MM.1S (cell line): ENCODE data around the gene USP54.

Experiments
- DNase-seq: peaks from one replicate; pipeline ENCODE4 v3.0.0-alpha.2; 2015
- H2AFZ ChIP-seq: fragments of 300-600 bp; sonication (generic); 2 replicates; pipeline ENCODE4 v1.6.0; 2016; ENCODE audit warnings: antibody characterized with exemption, low read length
- H3F3A ChIP-seq: fragments of 300-600 bp; sonication (generic); 2 replicates; pipeline ENCODE4 v1.6.1; 2016; ENCODE audit warnings: mild to moderate bottlenecking, antibody characterized with exemption, low read length, moderate library complexity, mixed read lengths; ENCODE audit not compliant: insufficient read depth
- H3K27ac ChIP-seq: fragments of 300-600 bp; sonication (generic); 2 replicates; pipeline ENCODE4 v1.5.1; 2016; ENCODE audit warnings: mild to moderate bottlenecking, low read length
- H3K27me3 ChIP-seq: fragments of 300-600 bp; sonication (generic); replicated peaks from 2 replicates; pipeline ENCODE4 v1.6.0; 2016; ENCODE audit warnings: low read length; ENCODE audit not compliant: insufficient read depth
- H3K36me3 ChIP-seq: fragments of 300-600 bp; sonication (generic); replicated peaks from 2 replicates; pipeline ENCODE4 v1.6.1; 2016; ENCODE audit warnings: mild to moderate bottlenecking, low read length, mixed read lengths; ENCODE audit not compliant: insufficient read depth
- H3K4me1 ChIP-seq: fragments of 300-600 bp; sonication (generic); 2 replicates; pipeline ENCODE4 v1.6.1; 2016; ENCODE audit warnings: low read length, mixed read lengths
- H3K4me2 ChIP-seq: fragments of 300-600 bp; sonication (generic); 2 replicates; pipeline ENCODE4 v1.6.0; 2016; ENCODE audit warnings: low read depth, low read length
- H3K4me3 ChIP-seq: fragments of 300-600 bp; sonication (generic); 2 replicates; pipeline ENCODE4 v1.5.1; 2016; ENCODE audit warnings: low read length, mixed read lengths
- H3K79me2 ChIP-seq: fragments of 300-600 bp; sonication (generic); 2 replicates; pipeline ENCODE4 v1.6.1; 2016; ENCODE audit warnings: mixed run types, low read length, mixed read lengths
- H3K9ac ChIP-seq: fragments of 300-600 bp; sonication (generic); 2 replicates; pipeline ENCODE4 v1.6.1; 2016; ENCODE audit warnings: low read length, mixed read lengths
- H3K9me2 ChIP-seq: fragments of 300-600 bp; sonication (generic); replicated peaks from 2 replicates; pipeline ENCODE4 v1.6.1; 2016; ENCODE audit warnings: mild to moderate bottlenecking, low read length, mixed read lengths; ENCODE audit not compliant: insufficient read depth
- H3K9me3 ChIP-seq: fragments of 300-600 bp; sonication (generic); replicated peaks from 2 replicates; pipeline ENCODE4 v1.6.1; 2016; ENCODE audit warnings: mild to moderate bottlenecking, low read length, mixed read lengths; ENCODE audit not compliant: insufficient read depth
- H4K20me1 ChIP-seq: fragments of 300-600 bp; sonication (generic); 2 replicates; pipeline ENCODE4 v1.6.1; 2016; ENCODE audit warnings: mild to moderate bottlenecking, low read length, moderate library complexity, mixed read lengths; ENCODE audit not compliant: insufficient read depth
- CTCF ChIP-seq: fragments of 300-600 bp; sonication (generic); IDR thresholded peaks from 2 replicates; pipeline ENCODE4 v1.5.1; 2016; ENCODE audit warnings: antibody characterized with exemption, low read length, mixed read lengths
- EZH2 ChIP-seq: fragments of 300-600 bp; sonication (generic); optimal IDR thresholded peaks from 2 replicates; pipeline ENCODE3; 2017; ENCODE audit warnings: low read depth, mild to moderate bottlenecking, antibody characterized with exemption, low read length, mixed read lengths
- EZH2phosphoT487 ChIP-seq: fragments of 300-600 bp; sonication (generic); IDR thresholded peaks from 2 replicates; pipeline ENCODE4 v1.6.1; 2018; ENCODE audit warnings: antibody characterized with exemption, low read length

The USP54 gene

DNA sequence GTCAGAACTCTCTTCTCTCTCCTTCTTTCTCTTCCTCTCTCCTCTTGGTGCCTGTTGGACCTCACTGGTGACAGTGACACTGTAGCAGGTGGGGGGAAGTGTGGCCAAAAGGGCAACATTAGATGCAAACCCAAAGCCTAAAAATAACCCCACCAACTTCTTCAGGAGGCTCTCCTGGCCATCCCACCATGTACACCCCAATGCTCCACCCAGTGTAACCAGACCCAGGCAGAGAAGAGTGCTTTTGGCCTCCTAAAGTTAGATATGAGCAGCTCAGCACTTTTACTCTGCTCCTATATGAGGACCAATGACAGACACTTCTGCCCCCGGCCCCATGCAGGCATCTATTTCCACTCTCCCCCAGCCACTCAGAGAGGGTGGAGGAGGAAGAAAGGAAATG lies 44.6 kb upstream of the USP54 start:
- H2AFZ ChIP-seq, result no peak overlapping the region
- no peaks in the 10 kb centered on the region for H3F3A ChIP-seq
- TF ChIP-seq EZH2phosphoT487 (no peak), EZH2 (no peak), CTCF (no peak)
- H3K27me3 ChIP-seq, result no peaks in the 10 kb centered on the region
- H3K9me2 ChIP-seq, result no peaks in the 10 kb centered on the region
- no peaks in the 10 kb centered on the region for H3K79me2 ChIP-seq
- H3K36me3 ChIP-seq, result no peaks in the 10 kb centered on the region
- no peak overlapping the region for H3K27ac ChIP-seq
- no peak overlapping the region for H3K4me2 ChIP-seq
- H3K9ac ChIP-seq, result no peak overlapping the region
- H3K9me3 ChIP-seq, result no peaks in the 10 kb centered on the region
- no peak overlapping the region for H3K4me3 ChIP-seq
- no peaks in the 10 kb centered on the region for H4K20me1 ChIP-seq
- DNase-seq, result no peak
- no peaks in the 10 kb centered on the region for H3K4me1 ChIP-seq

GRCh38 chr10:73634421-73634820 lies 43.3 kb upstream of the USP54 start:
- Histone ChIP-seq H3K36me3 (no peaks in the 10 kb centered on the region), H3K4me3 (no peak overlapping the region), H3K9me2 (no peaks in the 10 kb centered on the region), H3F3A (no peaks in the 10 kb centered on the region), H3K9ac (no peak overlapping the region), H3K79me2 (no peaks in the 10 kb centered on the region), H2AFZ (no peak overlapping the region), H3K4me1 (no peaks in the 10 kb centered on the region), H3K27me3 (no peaks in the 10 kb centered on the region), H3K4me2 (no peak overlapping the region), H3K27ac (no peak overlapping the region), H4K20me1 (no peaks in the 10 kb centered on the region), H3K9me3 (no peaks in the 10 kb centered on the region)
- DNase-seq, result no peak
- TF ChIP-seq EZH2 (no peak), CTCF (no peak), EZH2phosphoT487 (no peak)

DNA sequence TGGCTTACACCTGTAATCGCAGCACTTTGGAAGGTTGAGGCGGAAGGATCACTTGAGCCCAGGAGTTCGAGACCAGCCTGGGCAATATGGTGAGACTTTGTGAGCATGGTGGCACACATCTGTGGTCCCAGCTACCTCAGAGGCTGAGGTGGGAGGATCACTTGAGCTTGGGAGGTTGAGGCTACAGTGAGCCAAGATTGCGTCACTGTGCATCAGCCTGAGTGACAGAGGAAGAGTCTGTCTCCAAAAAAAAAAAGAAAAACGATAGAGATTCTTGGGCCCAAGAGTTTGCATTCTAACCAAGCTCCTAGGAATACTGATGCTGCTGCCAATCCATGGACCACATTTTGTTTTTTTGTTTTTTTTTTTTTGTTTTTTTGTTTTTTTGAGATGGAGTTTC lies 38.0 kb upstream of the USP54 start:
- Histone ChIP-seq H3K27me3 (no peaks in the 10 kb centered on the region), H2AFZ (no peak overlapping the region), H3K9me3 (no peaks in the 10 kb centered on the region), H3K79me2 (peaks cover 5% of the 10 kb centered on the region; the same call in 1 of the 2 replicates), H4K20me1 (no peaks in the 10 kb centered on the region), H3K4me1 (no peaks in the 10 kb centered on the region), H3K9me2 (no peaks in the 10 kb centered on the region), H3F3A (no peaks in the 10 kb centered on the region), H3K4me2 (no peak overlapping the region), H3K36me3 (no peaks in the 10 kb centered on the region), H3K27ac (no peak overlapping the region), H3K4me3 (no peak overlapping the region), H3K9ac (no peak overlapping the region)
- TF ChIP-seq EZH2phosphoT487, result no peak
- no peak for TF ChIP-seq EZH2
- TF ChIP-seq CTCF, result no peak
- DNase-seq, result no peak
